Endodermal cell (in vitro differentiated cells): ENCODE measurements around the gene LMBR1L. TPM values are rescaled to one million over a fixed set of nuclear protein-coding genes. Genes with fewer than 3 reads are reported as not detected.

Source experiments
- DNase-seq: peaks from one replicate; pipeline ENCODE4 v3.0.0-alpha.2; 2017
- H3K27ac ChIP-seq: 2 replicates; pipeline ENCODE4 v1.5.1; 2013; ENCODE audit warnings: mild to moderate bottlenecking, low read depth, low read length, moderate library complexity
- H3K27me3 ChIP-seq: 2 replicates; pipeline ENCODE4 v1.6.1; 2013; ENCODE audit warnings: mild to moderate bottlenecking, low read length, moderate library complexity; ENCODE audit not compliant: insufficient read depth, control insufficient read depth, poor library complexity, severe bottlenecking
- H3K36me3 ChIP-seq: 2 replicates; pipeline ENCODE4 v1.7.0; 2013; ENCODE audit warnings: mild to moderate bottlenecking, low read length, moderate library complexity; ENCODE audit not compliant: control insufficient read depth, insufficient read depth
- H3K4me1 ChIP-seq: one replicate; pipeline ENCODE4 v1.7.0; 2013; ENCODE audit warnings: low read length; ENCODE audit not compliant: control insufficient read depth, insufficient read depth
- H3K4me3 ChIP-seq: 2 replicates; pipeline ENCODE4 v1.5.1; 2013; ENCODE audit warnings: mild to moderate bottlenecking, low read length, moderate library complexity
- H3K9ac ChIP-seq: 2 replicates; pipeline ENCODE4 v1.6.1; 2013; ENCODE audit warnings: mild to moderate bottlenecking, low read length, moderate library complexity; ENCODE audit not compliant: poor library complexity, severe bottlenecking; ENCODE audit errors: extremely low read depth
- H3K9me3 ChIP-seq: 2 replicates; pipeline ENCODE4 v1.6.1; 2013; ENCODE audit warnings: mild to moderate bottlenecking, low read length, moderate library complexity; ENCODE audit not compliant: control insufficient read depth
- H3K27ac Mint-ChIP-seq: 2 replicates; pipeline ENCODE4 v1.8.0; 2020; ENCODE audit warnings: mixed read lengths
- H3K27me3 Mint-ChIP-seq: 2 replicates; pipeline ENCODE4 v1.8.0; 2021; ENCODE audit warnings: mild to moderate bottlenecking, mixed read lengths; ENCODE audit not compliant: insufficient read depth
- H3K36me3 Mint-ChIP-seq: 2 replicates; pipeline ENCODE4 v1.8.0; 2020; ENCODE audit warnings: low read depth, mixed read lengths
- H3K4me1 Mint-ChIP-seq: 2 replicates; pipeline ENCODE4 v1.8.0; 2020; ENCODE audit warnings: mixed read lengths
- H3K4me3 Mint-ChIP-seq: 2 replicates; pipeline ENCODE4 v1.8.0; 2020; ENCODE audit warnings: mild to moderate bottlenecking, moderate library complexity, mixed read lengths
- H3K9me3 Mint-ChIP-seq: 2 replicates; pipeline ENCODE4 v1.8.0; 2020; ENCODE audit warnings: mild to moderate bottlenecking, mixed read lengths
- CTCF ChIP-seq: fragments of 200-600 bp; sonication (generic); conservative IDR thresholded peaks from 2 replicates; pipeline ENCODE4 v1.5.0; 2021; ENCODE audit warnings: antibody characterized with exemption, mild to moderate bottlenecking
- WGBS, 2 experiments: methylation state at CpG; one replicate each; pipeline versions ENCODE4 v1.1.5 to v1.1.7; 2013; ENCODE audit warnings: missing lambda C conversion rate in 2 of 2, mixed read lengths in 1 of 2; ENCODE audit not compliant: insufficient coverage in 1 of 2, insufficient read length in 1 of 2; 5-methylcytosine and 5-hydroxymethylcytosine counted together
- total RNA-seq, 2 donors: library from RNA; stranded (reverse); fragmentation: NEBNext Ultra II Directional in 1 of 2; extraction: Animal tissue kit (Norgen Biotek cat#: 25700) in 1 of 2; gene quantifications; 2 replicates in 1 of 2; 3 replicates in 1 of 2; pipeline ENCODE4 v1.2.1, GENCODE V29; 2021

Gene LMBR1L
- total RNA-seq, 2 donors from 2014 or later: 89.5 to 98.6 TPM

GRCh38 chr12:49108958-49109404, 1.7 kb downstream of the LMBR1L start:
- H3K9me3 Mint-ChIP-seq: peaks cover 24% of the 10 kb centered on the region
- Histone ChIP-seq H3K27ac (no peak overlapping the region), H3K4me3 (peak overlapping the region; percentile 93), H3K9ac (peak overlapping the region; percentile 29), H3K27me3 (no peaks in the 10 kb centered on the region), H3K4me1 (peaks cover 3% of the 10 kb centered on the region), H3K9me3 (peaks cover 19% of the 10 kb centered on the region), H3K36me3 (peaks cover 23% of the 10 kb centered on the region)
- peaks cover 25% of the 10 kb centered on the region for H3K36me3 Mint-ChIP-seq
- H3K4me1 Mint-ChIP-seq: peaks cover 18% of the 10 kb centered on the region
- DNase-seq: no peak
- H3K27ac Mint-ChIP-seq: no peak overlapping the region
- 93 to 96% methylated on average over 3 to 4 of the region's 4 CpGs for WGBS, 2 experiments
- no peak for TF ChIP-seq CTCF
- peaks cover 2% of the 10 kb centered on the region for H3K27me3 Mint-ChIP-seq
- peak overlapping the region; percentile 95 for H3K4me3 Mint-ChIP-seq

DNA sequence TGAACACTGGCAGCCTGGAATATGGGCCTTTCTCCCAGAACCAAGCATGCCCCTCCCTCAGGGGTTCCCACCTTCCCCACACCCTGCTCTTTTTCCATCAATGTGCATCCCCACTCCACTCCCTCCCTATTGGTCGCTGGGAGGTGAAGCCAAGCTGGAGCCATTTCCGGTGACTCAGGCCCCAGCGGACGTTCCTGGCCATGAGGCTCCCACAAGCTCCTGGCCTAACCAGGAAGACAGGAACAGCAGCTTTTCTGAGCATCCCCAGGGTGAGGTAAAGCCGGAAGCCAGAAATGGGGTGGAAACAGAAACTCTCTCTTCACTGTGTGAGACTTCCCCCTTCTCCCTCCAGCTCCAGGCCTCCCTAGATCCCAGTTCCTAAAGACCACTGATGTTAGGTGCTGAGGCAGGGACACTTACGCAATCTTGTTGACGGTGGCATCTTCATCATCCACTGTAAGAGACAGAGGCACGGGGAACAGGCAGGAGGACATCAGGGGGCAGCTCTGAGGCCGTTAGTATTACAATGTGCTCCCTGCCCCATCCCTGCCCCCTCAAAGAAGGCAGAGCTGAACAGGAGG, 5.1 kb downstream of the LMBR1L start:
- DNase-seq: no peak
- no peak overlapping the region for H3K4me3 Mint-ChIP-seq
- Histone ChIP-seq H3K9ac (no peak overlapping the region), H3K4me3 (no peak overlapping the region), H3K27me3 (no peaks in the 10 kb centered on the region), H3K4me1 (peaks cover 3% of the 10 kb centered on the region), H3K36me3 (peaks cover 55% of the 10 kb centered on the region), H3K27ac (no peak overlapping the region), H3K9me3 (no peaks in the 10 kb centered on the region)
- no peaks in the 10 kb centered on the region for H3K27me3 Mint-ChIP-seq
- H3K27ac Mint-ChIP-seq: no peak overlapping the region
- peaks cover 14% of the 10 kb centered on the region for H3K4me1 Mint-ChIP-seq
- WGBS, 2 experiments: 92 to 93% methylated on average over 4 to 9 of the region's 9 CpGs
- H3K36me3 Mint-ChIP-seq: peaks cover 44% of the 10 kb centered on the region
- no peak for TF ChIP-seq CTCF
- no peaks in the 10 kb centered on the region for H3K9me3 Mint-ChIP-seq

GRCh38 chr12:49104822-49105221, 5.8 kb downstream of the LMBR1L start:
- Histone ChIP-seq H3K4me3 (no peak overlapping the region), H3K36me3 (peaks cover 63% of the 10 kb centered on the region), H3K9ac (no peak overlapping the region), H3K9me3 (no peaks in the 10 kb centered on the region), H3K4me1 (peaks cover 3% of the 10 kb centered on the region), H3K27me3 (no peaks in the 10 kb centered on the region), H3K27ac (no peak overlapping the region)
- no peak for DNase-seq
- 86 to 94% methylated on average over 2 to 3 of the region's 3 CpGs for WGBS, 2 experiments
- H3K4me3 Mint-ChIP-seq: no peak overlapping the region
- no peaks in the 10 kb centered on the region for H3K9me3 Mint-ChIP-seq
- peaks cover 52% of the 10 kb centered on the region for H3K36me3 Mint-ChIP-seq
- peaks cover 13% of the 10 kb centered on the region for H3K4me1 Mint-ChIP-seq
- H3K27me3 Mint-ChIP-seq: no peaks in the 10 kb centered on the region
- no peak for TF ChIP-seq CTCF
- no peak overlapping the region for H3K27ac Mint-ChIP-seq
